ENCODE measurements around the gene FKBP3.
"Not testable (repeated sequence)": the region's sequence is repeated elsewhere in the genome, so short reads cannot be mapped to it uniquely, and the experiment has no call there.

FKBP3 gene

DNA sequence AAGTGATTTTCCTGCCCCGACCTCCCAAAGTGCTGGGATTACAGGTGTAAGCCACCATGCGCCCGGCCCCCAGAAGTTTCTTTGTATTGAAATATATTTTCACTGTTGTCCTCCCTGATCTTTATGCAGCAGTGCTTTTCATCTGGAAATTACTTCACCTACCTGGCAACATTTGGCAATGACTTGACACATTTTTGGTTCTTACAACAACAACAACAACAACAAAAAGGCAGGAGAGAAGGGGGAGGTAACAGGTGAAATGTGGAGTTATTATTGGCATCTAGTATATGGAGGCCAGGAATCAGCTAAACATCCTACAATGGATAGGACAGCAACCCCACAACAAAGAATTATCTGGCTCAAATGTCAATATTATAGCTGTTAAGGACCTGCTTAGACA, 15.3 kb upstream of the FKBP3 start:
- TF ChIP-seq, protein P1, sequence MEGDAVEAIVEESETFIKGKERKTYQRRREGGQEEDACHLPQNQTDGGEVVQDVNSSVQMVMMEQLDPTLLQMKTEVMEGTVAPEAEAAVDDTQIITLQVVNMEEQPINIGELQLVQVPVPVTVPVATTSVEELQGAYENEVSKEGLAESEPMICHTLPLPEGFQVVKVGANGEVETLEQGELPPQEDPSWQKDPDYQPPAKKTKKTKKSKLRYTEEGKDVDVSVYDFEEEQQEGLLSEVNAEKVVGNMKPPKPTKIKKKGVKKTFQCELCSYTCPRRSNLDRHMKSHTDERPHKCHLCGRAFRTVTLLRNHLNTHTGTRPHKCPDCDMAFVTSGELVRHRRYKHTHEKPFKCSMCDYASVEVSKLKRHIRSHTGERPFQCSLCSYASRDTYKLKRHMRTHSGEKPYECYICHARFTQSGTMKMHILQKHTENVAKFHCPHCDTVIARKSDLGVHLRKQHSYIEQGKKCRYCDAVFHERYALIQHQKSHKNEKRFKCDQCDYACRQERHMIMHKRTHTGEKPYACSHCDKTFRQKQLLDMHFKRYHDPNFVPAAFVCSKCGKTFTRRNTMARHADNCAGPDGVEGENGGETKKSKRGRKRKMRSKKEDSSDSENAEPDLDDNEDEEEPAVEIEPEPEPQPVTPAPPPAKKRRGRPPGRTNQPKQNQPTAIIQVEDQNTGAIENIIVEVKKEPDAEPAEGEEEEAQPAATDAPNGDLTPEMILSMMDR (conservative IDR thresholded peaks at IDR 0.05; ENCODE audit: low read depth, low read length), result no peak
- no peak for DNase-seq (ENCODE audit: low read depth)
- no peak overlapping the region for H3K4me3 ChIP-seq (ENCODE audit: low read length)

DNA sequence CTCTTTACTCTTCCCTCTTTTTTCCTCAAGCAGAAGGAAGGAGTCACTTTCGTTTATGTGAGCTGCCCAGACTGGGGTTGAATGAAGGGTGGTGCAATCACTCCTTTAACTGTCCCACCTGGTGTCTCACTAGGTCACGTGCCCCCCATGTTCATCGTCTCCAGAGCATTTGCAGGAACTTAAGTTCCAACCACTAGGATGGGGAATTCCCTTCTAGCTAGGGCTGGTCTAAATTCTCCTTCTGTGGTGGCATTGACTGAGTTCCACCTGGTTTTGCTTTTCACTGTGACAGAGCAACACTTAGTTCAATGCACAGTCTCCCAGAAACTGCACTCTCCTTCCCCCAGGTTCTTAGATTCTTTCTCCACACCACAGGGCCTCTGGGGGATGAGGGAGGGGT, 10.9 kb upstream of the FKBP3 start:
- no peak for DNase-seq (ENCODE audit: low read depth)
- TF ChIP-seq, protein P1 (conservative IDR thresholded peaks at IDR 0.05; ENCODE audit: low read depth, low read length), result no peak
- H3K4me3 ChIP-seq (ENCODE audit: low read length), result no peak overlapping the region

DNA sequence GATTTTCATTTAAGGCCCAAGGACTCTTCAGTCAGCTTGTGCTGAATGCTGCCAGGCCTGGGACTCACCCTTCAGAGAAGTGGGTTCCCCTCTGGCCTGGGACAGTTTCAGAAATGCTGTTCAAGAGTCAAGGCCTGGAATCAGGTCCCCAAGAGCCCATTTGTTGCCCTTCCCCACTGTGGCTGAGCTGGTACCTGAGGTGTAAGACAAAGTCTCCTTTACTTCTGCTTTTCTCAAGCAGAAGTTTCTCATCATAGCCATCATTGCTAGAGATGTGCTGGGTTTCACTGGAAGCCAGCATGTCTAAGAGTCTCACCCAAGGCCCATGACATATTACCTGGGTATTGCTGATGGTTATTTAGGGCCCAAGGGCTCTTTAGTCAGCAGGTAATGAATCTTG, 10.4 kb upstream of the FKBP3 start:
- TF ChIP-seq, protein P1 (conservative IDR thresholded peaks at IDR 0.05; ENCODE audit: low read depth, low read length), result no peak
- H3K4me3 ChIP-seq (ENCODE audit: low read length), result no peak overlapping the region
- no peak for DNase-seq (ENCODE audit: low read depth)

DNA sequence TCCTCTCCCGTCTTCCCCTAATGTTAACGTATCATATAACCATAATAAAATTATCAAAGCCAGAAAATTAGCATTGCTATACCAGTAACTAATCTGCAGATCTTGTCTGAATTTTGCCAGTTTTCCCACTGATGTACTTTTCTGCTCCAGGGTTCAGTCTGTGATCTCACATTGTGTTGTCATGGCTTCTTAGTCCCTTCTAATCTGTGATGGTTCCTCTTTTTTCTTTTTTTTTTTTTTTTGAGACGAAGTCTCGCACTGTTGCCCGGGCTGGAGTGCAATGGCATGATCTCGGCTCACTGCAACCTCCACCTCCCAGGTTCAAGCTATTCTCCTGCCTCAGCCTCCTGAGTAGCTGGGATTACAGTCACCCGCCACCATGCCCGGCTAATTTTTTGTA, 7.8 kb upstream of the FKBP3 start:
- not testable (repeated sequence) for H3K4me3 ChIP-seq (ENCODE audit: low read length); DNase-seq (ENCODE audit: low read depth)

DNA sequence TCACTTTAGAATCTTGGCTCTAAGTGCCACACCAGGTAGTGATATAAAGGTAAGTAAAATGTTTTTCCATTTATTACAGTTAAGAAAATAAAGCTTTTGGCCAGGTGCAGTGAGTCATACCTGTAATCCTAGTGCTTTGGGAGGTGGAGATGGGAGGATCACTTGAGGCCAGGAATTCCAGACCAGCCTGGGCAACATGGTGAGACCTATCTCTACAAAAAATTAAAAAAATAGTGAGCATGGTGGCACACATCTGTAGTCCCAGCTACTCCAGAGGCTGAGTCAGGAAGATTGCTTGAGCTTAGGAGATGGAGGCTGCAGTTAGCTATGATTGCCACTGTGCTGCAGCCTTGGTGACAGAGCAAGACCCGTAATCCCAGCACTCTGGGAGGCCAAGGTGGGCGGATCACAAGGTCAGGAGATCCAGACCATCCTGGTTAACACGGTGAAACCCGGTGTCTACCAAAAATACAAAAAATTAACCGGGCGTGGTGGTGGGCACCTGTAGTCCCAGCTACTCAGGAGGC, 6.4 kb upstream of the FKBP3 start:
- TF ChIP-seq, protein P1 (conservative IDR thresholded peaks at IDR 0.05; ENCODE audit: low read depth, low read length), result no peak
- no peak for DNase-seq (ENCODE audit: low read depth)
- no peak overlapping the region for H3K4me3 ChIP-seq (ENCODE audit: low read length)

DNA sequence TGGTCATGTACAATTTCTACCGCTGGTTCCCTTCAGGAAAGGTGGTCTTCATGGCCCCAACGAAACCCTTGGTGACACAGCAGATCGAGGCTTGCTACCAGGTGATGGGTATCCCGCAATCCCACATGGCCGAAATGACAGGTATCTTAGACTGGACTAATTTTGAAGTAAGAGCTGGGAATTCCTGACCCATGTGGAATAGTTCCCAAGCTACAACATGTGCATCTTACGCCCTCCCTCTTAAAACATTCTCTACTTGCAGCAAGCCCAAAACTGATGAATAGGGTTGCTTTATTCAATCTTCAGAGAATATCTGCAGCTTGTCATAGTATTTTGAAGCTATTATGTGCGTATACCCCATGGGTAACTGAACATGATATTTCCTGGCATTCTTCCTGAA, 2.1 kb upstream of the FKBP3 start:
- H3K4me3 ChIP-seq (ENCODE audit: low read length), result peak overlapping the region; percentile 89
- no peak for DNase-seq (ENCODE audit: low read depth)
- TF ChIP-seq, protein P1 (conservative IDR thresholded peaks at IDR 0.05; ENCODE audit: low read depth, low read length), result no peak

DNA sequence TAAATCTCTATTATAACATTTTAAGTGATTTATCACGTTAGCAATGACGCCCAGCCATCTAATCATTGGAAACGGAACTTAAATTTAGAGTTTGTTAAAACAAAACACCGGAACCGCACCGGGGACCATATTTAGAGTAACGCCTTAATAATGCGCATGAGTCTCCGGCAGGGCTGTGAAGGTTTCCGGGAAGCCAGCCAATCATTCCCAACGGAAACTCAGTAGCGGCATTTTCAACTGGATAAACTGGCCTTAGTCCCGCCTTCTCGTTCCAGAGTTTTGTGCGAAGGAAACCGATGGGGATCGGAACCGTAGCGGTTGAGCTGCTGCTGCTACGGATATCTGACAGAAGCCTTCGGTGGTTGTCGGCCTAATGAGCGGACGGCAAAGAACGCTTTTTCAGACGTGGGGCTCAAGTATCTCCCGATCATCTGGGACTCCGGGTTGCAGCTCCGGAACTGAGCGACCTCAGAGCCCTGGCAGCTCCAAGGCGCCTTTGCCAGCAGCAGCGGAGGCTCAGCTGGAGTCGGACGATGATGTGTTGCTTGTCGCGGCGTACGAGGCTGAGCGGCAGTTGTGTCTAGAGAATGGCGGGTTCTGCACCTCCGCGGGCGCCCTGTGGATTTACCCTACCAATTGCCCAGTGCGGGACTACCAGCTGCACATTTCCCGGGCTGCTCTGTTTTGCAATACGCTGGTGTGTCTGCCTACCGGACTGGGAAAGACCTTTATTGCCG, 1.5 kb upstream of the FKBP3 start, which contains the start of gene FANCM:
Gene FANCM (plus strand): TSS at position 272 of the 737 bp plus-strand sequence. CDS start 102 bp downstream, at position 374.
- peak within 1 kb of the TSS; percentile 89 for H3K4me3 ChIP-seq (ENCODE audit: low read length)
- DNase-seq (ENCODE audit: low read depth), result peak; percentile 97
- TF ChIP-seq, protein P1 (conservative IDR thresholded peaks at IDR 0.05; ENCODE audit: low read depth, low read length), result no peak
